DMS79 treated with DMSO at 0.1 percent for 48 hours (cell line): Measurements from ENCODE around the gene SUPT5H.

ENCODE experiments used
- DNase-seq: peaks from one replicate; lab custom pipeline; 2025; lab: John Stamatoyannopoulos, UW

Gene SUPT5H

GRCh38 chr19:39497701-39497995, 52.3 kb downstream of the SUPT5H start:
- DNase-seq, result no peak

DNA sequence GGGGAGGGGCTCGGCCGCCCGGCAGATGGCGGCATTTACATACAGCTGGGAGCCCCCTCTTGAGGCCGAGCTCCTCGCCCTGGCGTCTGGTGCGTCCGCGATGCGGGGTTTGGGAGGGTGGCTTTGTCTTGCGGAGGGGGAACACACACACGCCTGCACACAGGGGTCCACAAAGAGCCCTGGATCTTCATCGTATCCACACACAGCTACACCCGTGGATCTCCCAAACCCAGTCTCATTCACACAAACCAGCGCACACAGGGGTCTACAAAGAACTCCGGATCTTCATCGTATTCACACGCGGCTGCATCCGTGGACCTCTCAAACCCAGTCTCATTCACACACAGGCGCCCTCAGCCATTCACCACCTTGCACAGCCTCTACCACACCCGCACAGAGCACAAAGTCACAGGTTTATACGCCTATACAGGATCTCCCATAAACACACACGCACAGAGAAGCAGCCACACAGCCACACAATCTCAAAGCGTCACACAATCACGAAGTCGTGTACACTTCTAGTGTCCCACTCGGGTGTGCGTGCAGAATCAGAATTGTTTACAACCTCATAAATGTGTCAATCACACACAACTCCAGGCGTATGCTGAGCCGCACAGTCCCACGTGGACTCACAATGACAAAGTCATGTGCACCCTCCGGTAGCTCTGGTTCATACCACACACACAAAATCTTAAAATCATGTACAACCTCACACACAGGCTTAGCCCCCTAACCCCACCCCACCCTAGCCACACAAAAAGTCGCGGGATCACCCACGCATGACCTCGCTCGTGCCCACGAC, 52.8 kb downstream of the SUPT5H start:
- peak; percentile 83 for DNase-seq

DNA sequence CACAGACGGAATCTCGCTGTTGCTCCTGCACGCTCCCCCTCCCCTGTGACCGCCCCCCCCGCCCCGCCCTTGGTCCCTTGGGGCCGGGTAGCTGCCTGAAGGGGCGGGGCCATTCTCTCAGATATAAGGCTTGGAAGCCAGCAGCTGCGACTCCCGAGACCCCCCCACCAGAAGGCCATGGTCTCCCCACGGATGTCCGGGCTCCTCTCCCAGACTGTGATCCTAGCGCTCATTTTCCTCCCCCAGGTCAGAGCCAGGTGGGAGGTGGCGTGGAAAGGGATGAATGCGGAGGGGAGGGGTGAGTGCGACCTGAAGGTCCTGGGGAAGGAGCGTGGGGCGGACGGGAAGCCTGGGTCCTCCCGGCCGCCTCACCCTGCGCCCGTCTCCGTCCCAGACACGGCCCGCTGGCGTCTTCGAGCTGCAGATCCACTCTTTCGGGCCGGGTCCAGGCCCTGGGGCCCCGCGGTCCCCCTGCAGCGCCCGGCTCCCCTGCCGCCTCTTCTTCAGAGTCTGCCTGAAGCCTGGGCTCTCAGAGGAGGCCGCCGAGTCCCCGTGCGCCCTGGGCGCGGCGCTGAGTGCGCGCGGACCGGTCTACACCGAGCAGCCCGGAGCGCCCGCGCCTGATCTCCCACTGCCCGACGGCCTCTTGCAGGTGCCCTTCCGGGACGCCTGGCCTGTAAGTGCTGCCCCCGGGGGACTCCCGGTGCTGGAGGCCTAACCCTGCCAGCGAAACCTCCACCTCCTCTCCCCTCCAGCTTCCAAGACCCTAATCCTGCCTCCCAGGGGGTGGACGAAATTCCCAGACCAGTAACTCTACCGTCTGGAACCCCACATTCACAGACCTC, 53.6 kb downstream of the SUPT5H start, which contains the start of gene DLL3:
DLL3 (plus strand) TSS at position 150 of the 845 bp plus-strand sequence; CDS start at position 178, 28 bp downstream.
- DNase-seq, result peak; percentile 42

- no peak for DNase-seq
Measured at GRCh38 chr19:39499932-39500331, 54.5 kb downstream of the SUPT5H start.

- DNase-seq, result no peak
Measured at GRCh38 chr19:39500543-39500942, 55.2 kb downstream of the SUPT5H start.

- DNase-seq, result no peak
Measured at GRCh38 chr19:39501340-39501739, 56.0 kb downstream of the SUPT5H start.

- DNase-seq, result no peak
Measured at GRCh38 chr19:39502640-39503417, 57.4 kb downstream of the SUPT5H start.

DNA sequence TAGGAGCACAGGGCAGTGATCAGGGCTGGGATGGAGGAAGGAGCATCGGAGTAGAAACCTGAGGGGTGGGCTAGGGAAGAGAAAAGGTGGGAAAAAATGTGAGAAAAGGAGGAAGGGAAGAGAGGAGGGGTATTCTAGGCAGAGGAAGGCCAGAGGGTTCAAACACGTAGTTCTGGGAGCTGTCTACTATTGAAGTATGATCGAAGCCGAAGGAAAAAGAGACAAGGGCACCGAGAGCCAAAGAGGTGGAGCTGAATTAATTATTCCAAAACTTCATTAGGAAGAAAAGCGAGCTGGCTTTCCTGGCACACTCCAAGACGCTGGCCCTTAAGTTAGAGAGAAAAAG, 61.2 kb downstream of the SUPT5H start:
- no peak for DNase-seq

- peak; percentile 86 for DNase-seq
Measured at GRCh38 chr19:39506944-39507714, 61.7 kb downstream of the SUPT5H start.

DNA sequence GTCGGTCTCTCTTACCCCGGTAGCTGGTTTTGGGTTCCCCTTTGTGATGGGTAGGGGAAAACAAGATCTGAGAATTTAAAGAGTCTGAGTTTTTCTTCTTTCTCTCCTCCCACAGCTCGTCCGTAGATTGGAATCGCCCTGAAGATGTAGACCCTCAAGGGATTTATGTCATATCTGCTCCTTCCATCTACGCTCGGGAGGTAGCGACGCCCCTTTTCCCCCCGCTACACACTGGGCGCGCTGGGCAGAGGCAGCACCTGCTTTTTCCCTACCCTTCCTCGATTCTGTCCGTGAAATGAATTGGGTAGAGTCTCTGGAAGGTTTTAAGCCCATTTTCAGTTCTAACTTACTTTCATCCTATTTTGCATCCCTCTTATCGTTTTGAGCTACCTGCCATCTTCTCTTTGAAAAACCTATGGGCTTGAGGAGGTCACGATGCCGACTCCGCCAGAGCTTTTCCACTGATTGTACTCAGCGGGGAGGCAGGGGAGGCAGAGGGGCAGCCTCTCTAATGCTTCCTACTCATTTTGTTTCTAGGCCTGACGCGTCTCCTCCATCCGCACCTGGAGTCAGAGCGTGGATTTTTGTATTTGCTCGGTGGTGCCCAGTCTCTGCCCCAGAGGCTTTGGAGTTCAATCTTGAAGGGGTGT, 62.5 kb downstream of the SUPT5H start:
- peak; percentile 54 for DNase-seq

- no peak for DNase-seq
Measured at GRCh38 chr19:39508629-39509028, 63.2 kb downstream of the SUPT5H start.

- no peak for DNase-seq
Measured at GRCh38 chr19:39509233-39509632, 63.9 kb downstream of the SUPT5H start.

GRCh38 chr19:39512988-39513387, 67.6 kb downstream of the SUPT5H start:
- no peak for DNase-seq

GRCh38 chr19:39514840-39515550, 69.6 kb downstream of the SUPT5H start, which contains the start of gene SELENOV:
Gene SELENOV (plus strand): TSS chr19:39515139. CDS start chr19:39515213, 74 bp downstream.
- peak; percentile 65 for DNase-seq

DNA sequence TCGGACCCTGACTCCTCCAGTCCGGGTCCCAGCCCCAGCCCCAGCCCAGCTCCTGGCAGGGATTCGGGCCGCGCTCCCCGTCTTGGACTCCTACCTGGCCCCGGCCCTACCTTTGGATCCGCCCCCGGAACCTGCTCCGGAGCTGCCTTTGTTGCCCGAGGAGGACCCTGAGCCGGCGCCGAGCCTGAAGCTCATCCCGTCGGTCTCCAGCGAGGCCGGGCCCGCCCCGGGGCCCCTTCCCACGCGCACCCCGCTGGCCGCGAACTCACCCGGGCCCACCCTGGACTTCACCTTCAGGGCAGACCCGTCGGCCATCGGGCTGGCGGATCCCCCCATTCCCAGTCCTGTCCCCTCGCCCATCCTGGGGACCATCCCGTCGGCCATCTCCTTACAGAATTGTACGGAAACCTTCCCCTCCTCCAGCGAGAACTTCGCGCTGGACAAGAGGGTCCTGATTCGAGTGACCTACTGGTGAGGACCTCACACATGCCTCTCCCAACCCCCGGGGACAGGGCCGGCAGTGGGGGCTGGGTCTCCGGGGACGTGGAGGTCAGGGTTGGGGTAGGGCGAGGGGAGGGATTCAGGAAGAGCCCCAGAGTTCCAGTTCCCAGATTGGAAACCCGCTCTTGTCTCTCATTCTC, 70.3 kb downstream of the SUPT5H start:
- DNase-seq, result no peak

- DNase-seq, result peak; percentile 41
Measured at GRCh38 chr19:39516270-39516669, 70.9 kb downstream of the SUPT5H start.

GRCh38 chr19:39517432-39517831, 72.0 kb downstream of the SUPT5H start:
- DNase-seq, result no peak

DNA sequence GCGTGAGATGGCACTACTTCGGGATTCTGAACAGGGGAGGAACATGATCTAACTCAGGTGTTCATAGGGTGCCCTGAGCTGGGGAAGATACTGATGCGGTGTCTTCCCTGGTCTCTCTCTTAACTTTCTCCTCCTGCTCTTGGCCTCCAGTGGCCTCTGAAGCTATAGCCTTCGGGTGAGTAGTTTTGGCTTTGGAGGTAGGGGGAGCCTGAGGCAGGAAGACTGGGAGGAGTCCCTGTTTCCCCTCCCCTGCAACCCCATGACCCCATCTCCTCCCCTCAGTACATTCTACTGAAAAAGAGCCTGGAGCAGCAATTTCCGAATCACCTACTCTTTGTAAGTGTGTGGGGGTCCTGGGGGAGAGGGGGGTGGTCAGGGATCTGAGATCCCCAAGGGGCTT, 73.1 kb downstream of the SUPT5H start:
- DNase-seq, result no peak

GRCh38 chr19:39518975-39519374, 73.6 kb downstream of the SUPT5H start:
- DNase-seq, result no peak
